GM13976 (cell line): Measurements from ENCODE around the gene CACNA2D3.

Source experiments
- DNase-seq: peaks from one replicate; pipeline ENCODE4 v3.0.0; 2012; ENCODE audit warnings: low spot score
- CTCF ChIP-seq: IDR thresholded peaks from 2 replicates; pipeline ENCODE4 v1.5.1; 2012; ENCODE audit warnings: borderline replicate concordance, mild to moderate bottlenecking; ENCODE audit not compliant: insufficient read depth; ENCODE audit errors: extremely low read depth, missing control alignments, control extremely low read depth
- in situ Hi-C: fragments of 300-500 bp; cut with MboI; formaldehyde crosslinking; loops from one replicate; pipeline ENCODE4 v1.12.0; 2022; ENCODE audit warnings: low sequenced_read_pairs, mixed read lengths, inconsistent platforms; ENCODE audit not compliant: unreplicated experiment

Gene CACNA2D3

DNA sequence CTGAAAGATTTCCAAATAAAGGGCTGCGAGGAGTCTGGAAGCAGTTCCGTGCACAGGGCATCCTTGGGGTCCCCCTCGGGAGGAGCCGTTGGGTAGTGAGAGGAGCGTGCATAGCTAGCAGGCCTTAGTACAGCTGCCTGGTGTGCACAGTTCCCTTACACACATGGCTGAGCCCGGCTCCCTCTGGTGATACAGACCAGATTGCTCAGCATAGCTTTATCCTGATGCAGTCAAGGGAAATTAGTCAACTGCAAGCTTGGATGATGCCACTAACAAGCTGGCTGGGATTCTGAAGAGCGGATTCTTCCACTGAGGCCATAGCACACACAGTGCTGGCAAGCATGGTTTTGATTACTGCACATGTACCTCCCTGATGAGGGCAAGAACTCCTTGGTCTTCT, 456.1 kb downstream of the CACNA2D3 start:
- no peak for TF ChIP-seq CTCF
- in situ Hi-C loops: no loop called here
- DNase-seq: no peak

- TF ChIP-seq CTCF: no peak
- in situ Hi-C loops: no loop called here
- DNase-seq: no peak
These were observed 458.1 kb downstream of the CACNA2D3 start for GRCh38 chr3:54580453-54580852.

DNA sequence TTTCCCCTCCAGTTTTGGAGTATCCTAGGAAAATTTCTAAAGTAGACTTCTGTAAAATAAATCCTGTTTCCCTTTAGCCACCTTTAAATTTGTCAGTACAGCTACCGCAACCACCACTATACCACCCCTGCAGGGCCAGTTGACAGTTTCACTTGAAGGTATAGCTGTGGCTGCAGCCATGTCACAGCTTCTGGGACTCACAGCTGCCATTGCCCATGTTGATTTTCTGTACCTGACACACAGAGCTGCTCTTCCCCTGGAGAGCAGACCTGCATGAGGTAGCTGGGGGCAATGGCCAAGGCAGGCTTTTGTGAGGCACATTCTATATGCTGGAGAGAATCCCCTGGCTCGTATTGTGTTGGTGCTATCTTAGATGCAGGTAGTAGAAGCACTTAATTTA, 460.1 kb downstream of the CACNA2D3 start:
- no peak for DNase-seq
- in situ Hi-C loops: no loop called here
- TF ChIP-seq CTCF: no peak

DNA sequence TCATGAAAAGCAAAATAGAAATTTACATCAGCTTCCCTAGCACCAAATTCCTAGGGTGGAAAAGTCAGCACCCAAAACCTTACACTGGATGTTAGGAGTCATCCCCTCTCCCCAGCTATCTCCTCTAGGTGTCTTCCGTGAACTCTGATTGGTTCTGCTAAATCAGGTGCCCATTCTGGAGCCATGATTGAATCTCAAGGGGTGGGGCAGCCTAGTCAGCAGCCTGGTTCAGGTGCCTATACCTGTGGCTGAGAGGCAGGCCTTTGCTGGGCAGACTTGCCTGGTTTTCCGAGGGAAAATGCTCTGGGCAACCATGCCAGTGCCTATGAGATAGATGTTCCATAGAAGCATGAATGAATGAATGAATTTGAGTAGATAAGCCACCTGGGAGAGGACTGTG, 468.8 kb downstream of the CACNA2D3 start:
- no peak for TF ChIP-seq CTCF
- DNase-seq: no peak
- in situ Hi-C loops: no loop called here

GRCh38 chr3:54593653-54594052, 471.3 kb downstream of the CACNA2D3 start:
- no peak for TF ChIP-seq CTCF
- DNase-seq: no peak
- in situ Hi-C loops: no loop called here

- TF ChIP-seq CTCF: no peak
- in situ Hi-C loops: no loop called here
- DNase-seq: no peak
These were observed 473.7 kb downstream of the CACNA2D3 start for GRCh38 chr3:54596087-54596486.

GRCh38 chr3:54599716-54600115, 477.4 kb downstream of the CACNA2D3 start:
- in situ Hi-C loops: no loop called here
- DNase-seq: no peak
- no peak for TF ChIP-seq CTCF
